ENCODE results near the gene RGMA. TPM values are rescaled to one million over a fixed set of nuclear protein-coding genes. Genes with fewer than 3 reads are reported as not detected.

The RGMA gene
- polyA plus RNA-seq, 1 donor from 2014 or later: 9.5 TPM

DNA sequence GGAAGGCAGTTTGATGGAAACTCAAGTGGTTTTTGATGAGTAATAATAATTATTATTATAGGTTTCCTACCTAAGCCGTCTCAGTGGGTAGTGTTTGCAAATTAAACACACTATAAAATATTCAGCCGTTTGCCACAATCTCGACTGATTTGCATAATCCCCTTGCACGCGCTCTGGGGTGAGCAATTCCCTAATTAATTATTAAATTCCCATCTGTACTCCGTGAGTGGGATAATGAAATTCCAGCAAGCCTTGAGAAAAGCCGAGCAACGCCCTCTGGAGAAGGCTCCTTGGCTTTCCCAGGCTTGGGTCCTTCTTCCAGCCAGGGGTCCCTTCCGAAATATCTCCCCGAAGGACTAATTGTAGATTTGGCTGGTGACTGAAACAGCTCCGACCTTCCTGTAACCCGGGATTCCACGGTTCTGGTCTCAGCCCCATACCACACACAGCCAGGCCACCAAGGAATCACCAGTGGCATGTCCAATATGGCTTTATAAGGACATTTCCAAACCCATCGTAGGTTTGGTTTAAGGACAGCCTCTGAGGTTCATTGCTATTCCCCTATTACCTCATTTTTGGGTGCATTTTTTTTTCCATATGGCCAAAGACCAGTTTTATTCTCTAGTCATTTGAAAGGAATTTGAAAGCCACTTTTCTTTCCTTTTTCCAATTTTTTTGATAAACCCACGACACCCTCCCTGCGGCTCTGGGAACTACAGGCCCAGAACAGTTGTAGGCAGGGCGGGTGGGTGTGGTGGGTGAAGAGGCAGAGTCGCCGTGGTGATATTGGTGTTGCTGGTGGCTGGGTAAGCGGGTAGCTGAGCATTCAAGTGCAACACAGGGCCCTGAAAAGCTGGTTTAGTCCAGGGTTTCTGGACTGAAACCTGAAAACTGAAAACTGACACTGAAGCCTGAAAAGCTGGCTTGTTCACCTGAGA lies 33.2 kb upstream of the RGMA start:
- Histone ChIP-seq H2AFZ (ENCODE audit: low read depth, low read length) (no peak overlapping the region), H3K27ac (ENCODE audit: low read length) (no peak overlapping the region), H3K4me2 (ENCODE audit: low read length) (no peak overlapping the region), H3K4me3 (ENCODE audit: low read length) (no peak overlapping the region), H3K27me3 (ENCODE audit: insufficient read depth, low read depth, low read length) (no peaks in the 10 kb centered on the region), H3K9ac (ENCODE audit: low read length) (no peak overlapping the region), H3K9me2 (ENCODE audit: insufficient read depth, low read length) (no peaks in the 10 kb centered on the region), H3F3A (ENCODE audit: insufficient read depth, low read length, poor library complexity, severe bottlenecking) (no peaks in the 10 kb centered on the region), H3K9me3 (ENCODE audit: low read length) (no peaks in the 10 kb centered on the region), H3K79me2 (replicated peaks; ENCODE audit: insufficient read depth, low read length) (no peaks in the 10 kb centered on the region), H3K36me3 (ENCODE audit: insufficient read depth, low read length) (no peaks in the 10 kb centered on the region), H4K20me1 (ENCODE audit: insufficient read depth) (no peaks in the 10 kb centered on the region)
- TF ChIP-seq POLR2AphosphoS5 (IDR thresholded peaks at IDR 0.05) (no peak), MXI1 (conservative IDR thresholded peaks at IDR 0.05; ENCODE audit: poor library complexity, severe bottlenecking) (no peak), TAF1 (IDR thresholded peaks at IDR 0.05; ENCODE audit: low read depth) (no peak), RAD21 (conservative IDR thresholded peaks at IDR 0.05) (no peak), EZH2 (IDR thresholded peaks at IDR 0.05; ENCODE audit: borderline replicate concordance, insufficient read depth, low read length, poor library complexity, severe bottlenecking) (no peak), EP300 (conservative IDR thresholded peaks at IDR 0.05; ENCODE audit: poor library complexity, severe bottlenecking) (no peak), SMC3 (conservative IDR thresholded peaks at IDR 0.05; ENCODE audit: poor library complexity) (no peak)
- TF ChIP-seq, protein P1, sequence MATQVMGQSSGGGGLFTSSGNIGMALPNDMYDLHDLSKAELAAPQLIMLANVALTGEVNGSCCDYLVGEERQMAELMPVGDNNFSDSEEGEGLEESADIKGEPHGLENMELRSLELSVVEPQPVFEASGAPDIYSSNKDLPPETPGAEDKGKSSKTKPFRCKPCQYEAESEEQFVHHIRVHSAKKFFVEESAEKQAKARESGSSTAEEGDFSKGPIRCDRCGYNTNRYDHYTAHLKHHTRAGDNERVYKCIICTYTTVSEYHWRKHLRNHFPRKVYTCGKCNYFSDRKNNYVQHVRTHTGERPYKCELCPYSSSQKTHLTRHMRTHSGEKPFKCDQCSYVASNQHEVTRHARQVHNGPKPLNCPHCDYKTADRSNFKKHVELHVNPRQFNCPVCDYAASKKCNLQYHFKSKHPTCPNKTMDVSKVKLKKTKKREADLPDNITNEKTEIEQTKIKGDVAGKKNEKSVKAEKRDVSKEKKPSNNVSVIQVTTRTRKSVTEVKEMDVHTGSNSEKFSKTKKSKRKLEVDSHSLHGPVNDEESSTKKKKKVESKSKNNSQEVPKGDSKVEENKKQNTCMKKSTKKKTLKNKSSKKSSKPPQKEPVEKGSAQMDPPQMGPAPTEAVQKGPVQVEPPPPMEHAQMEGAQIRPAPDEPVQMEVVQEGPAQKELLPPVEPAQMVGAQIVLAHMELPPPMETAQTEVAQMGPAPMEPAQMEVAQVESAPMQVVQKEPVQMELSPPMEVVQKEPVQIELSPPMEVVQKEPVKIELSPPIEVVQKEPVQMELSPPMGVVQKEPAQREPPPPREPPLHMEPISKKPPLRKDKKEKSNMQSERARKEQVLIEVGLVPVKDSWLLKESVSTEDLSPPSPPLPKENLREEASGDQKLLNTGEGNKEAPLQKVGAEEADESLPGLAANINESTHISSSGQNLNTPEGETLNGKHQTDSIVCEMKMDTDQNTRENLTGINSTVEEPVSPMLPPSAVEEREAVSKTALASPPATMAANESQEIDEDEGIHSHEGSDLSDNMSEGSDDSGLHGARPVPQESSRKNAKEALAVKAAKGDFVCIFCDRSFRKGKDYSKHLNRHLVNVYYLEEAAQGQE (IDR thresholded peaks at IDR 0.05; ENCODE audit: borderline replicate concordance): no peak
- TF ChIP-seq, protein P2, sequence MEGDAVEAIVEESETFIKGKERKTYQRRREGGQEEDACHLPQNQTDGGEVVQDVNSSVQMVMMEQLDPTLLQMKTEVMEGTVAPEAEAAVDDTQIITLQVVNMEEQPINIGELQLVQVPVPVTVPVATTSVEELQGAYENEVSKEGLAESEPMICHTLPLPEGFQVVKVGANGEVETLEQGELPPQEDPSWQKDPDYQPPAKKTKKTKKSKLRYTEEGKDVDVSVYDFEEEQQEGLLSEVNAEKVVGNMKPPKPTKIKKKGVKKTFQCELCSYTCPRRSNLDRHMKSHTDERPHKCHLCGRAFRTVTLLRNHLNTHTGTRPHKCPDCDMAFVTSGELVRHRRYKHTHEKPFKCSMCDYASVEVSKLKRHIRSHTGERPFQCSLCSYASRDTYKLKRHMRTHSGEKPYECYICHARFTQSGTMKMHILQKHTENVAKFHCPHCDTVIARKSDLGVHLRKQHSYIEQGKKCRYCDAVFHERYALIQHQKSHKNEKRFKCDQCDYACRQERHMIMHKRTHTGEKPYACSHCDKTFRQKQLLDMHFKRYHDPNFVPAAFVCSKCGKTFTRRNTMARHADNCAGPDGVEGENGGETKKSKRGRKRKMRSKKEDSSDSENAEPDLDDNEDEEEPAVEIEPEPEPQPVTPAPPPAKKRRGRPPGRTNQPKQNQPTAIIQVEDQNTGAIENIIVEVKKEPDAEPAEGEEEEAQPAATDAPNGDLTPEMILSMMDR (IDR thresholded peaks at IDR 0.05; ENCODE audit: poor library complexity, severe bottlenecking): no peak

DNA sequence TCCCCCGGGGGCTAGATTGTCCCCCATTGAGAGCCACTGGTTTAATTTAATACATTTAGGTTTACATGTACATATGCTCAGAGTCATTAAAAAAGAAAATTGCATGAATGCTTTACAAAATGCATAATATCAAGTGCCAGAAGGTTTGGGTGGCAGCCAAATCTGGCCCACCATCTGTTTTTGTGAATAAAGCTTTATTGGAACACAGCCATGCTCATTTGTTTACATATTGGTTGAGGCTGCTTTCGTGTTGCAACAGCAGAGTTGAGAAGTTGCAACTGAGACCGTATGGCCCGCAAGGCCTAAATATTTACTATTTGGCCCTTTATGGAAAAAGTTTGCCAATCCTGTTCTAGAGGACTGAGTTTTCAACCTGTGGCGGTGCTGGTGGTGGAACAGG lies 32.1 kb upstream of the RGMA start:
- Histone ChIP-seq H3K9ac (ENCODE audit: low read length) (no peak overlapping the region), H3K9me3 (ENCODE audit: low read length) (no peaks in the 10 kb centered on the region), H3K9me2 (ENCODE audit: insufficient read depth, low read length) (no peaks in the 10 kb centered on the region), H2AFZ (ENCODE audit: low read depth, low read length) (no peak overlapping the region), H3K27me3 (ENCODE audit: insufficient read depth, low read depth, low read length) (no peaks in the 10 kb centered on the region), H4K20me1 (ENCODE audit: insufficient read depth) (no peaks in the 10 kb centered on the region), H3K4me3 (ENCODE audit: low read length) (no peak overlapping the region), H3K4me2 (ENCODE audit: low read length) (no peak overlapping the region), H3K36me3 (ENCODE audit: insufficient read depth, low read length) (no peaks in the 10 kb centered on the region), H3K27ac (ENCODE audit: low read length) (no peak overlapping the region), H3F3A (ENCODE audit: insufficient read depth, low read length, poor library complexity, severe bottlenecking) (no peaks in the 10 kb centered on the region), H3K79me2 (replicated peaks; ENCODE audit: insufficient read depth, low read length) (no peaks in the 10 kb centered on the region)
- TF ChIP-seq TAF1 (IDR thresholded peaks at IDR 0.05; ENCODE audit: low read depth): no peak
- TF ChIP-seq EZH2 (IDR thresholded peaks at IDR 0.05; ENCODE audit: borderline replicate concordance, insufficient read depth, low read length, poor library complexity, severe bottlenecking): no peak
- no peak for TF ChIP-seq SMC3 (conservative IDR thresholded peaks at IDR 0.05; ENCODE audit: poor library complexity)
- no peak for TF ChIP-seq POLR2AphosphoS5 (IDR thresholded peaks at IDR 0.05)
- TF ChIP-seq, protein P1 (IDR thresholded peaks at IDR 0.05; ENCODE audit: borderline replicate concordance): no peak
- TF ChIP-seq EP300 (conservative IDR thresholded peaks at IDR 0.05; ENCODE audit: poor library complexity, severe bottlenecking): no peak
- TF ChIP-seq RAD21 (conservative IDR thresholded peaks at IDR 0.05): no peak
- no peak for TF ChIP-seq MXI1 (conservative IDR thresholded peaks at IDR 0.05; ENCODE audit: poor library complexity, severe bottlenecking)
- TF ChIP-seq, protein P2 (IDR thresholded peaks at IDR 0.05; ENCODE audit: poor library complexity, severe bottlenecking): no peak

Data from neural cell (in vitro differentiated cells).